ENCODE data around the gene STRA8.

DNA sequence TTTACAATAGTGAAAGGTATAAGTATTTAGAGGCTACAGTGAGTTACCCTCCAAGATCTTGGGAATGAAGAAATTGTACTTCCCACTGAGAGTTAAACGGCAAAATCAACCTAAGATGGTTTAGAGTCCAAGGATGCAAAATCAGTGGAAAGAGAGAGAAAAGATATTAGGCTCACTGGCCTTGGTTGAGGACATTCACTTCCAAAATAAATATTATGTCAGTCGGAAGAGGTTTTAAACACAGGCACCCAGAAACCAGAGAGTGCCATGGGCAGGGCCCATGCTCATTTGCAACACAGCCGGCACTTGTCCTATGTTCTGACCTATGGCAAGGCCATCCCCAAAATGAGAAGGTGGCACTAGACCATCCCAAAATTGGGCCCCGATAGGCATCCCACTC, 18.5 kb upstream of the STRA8 start:
- TF ChIP-seq, protein P1, sequence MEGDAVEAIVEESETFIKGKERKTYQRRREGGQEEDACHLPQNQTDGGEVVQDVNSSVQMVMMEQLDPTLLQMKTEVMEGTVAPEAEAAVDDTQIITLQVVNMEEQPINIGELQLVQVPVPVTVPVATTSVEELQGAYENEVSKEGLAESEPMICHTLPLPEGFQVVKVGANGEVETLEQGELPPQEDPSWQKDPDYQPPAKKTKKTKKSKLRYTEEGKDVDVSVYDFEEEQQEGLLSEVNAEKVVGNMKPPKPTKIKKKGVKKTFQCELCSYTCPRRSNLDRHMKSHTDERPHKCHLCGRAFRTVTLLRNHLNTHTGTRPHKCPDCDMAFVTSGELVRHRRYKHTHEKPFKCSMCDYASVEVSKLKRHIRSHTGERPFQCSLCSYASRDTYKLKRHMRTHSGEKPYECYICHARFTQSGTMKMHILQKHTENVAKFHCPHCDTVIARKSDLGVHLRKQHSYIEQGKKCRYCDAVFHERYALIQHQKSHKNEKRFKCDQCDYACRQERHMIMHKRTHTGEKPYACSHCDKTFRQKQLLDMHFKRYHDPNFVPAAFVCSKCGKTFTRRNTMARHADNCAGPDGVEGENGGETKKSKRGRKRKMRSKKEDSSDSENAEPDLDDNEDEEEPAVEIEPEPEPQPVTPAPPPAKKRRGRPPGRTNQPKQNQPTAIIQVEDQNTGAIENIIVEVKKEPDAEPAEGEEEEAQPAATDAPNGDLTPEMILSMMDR (IDR thresholded peaks at IDR 0.05 in 4 of 5, conservative IDR thresholded peaks at IDR 0.05 in 1 of 5): no peak
- no peak for TF ChIP-seq POLR2A (IDR thresholded peaks at IDR 0.05)
